OCI-LY1 (cell line): ENCODE data around the gene PRDM15.

Experiments used
- H2AFZ ChIP-seq: fragments of 200-600 bp; sonication (generic), shearing (Covaris generic); 2 replicates; pipeline ENCODE4 v1.6.0; 2014; ENCODE audit warnings: antibody characterized with exemption, mild to moderate bottlenecking, low read length
- H3F3A ChIP-seq: fragments of 200-600 bp; sonication (generic), shearing (Covaris generic); 2 replicates; pipeline ENCODE4 v1.6.0; 2014; ENCODE audit warnings: mild to moderate bottlenecking, antibody characterized with exemption, low read length, moderate library complexity; ENCODE audit not compliant: insufficient read depth
- H3K27ac ChIP-seq: fragments of 200-600 bp; sonication (generic); 2 replicates; pipeline ENCODE4 v1.5.1; 2014; ENCODE audit warnings: low read length, mixed run types, mild to moderate bottlenecking, low read depth; ENCODE audit not compliant: poor library complexity, severe bottlenecking
- H3K27me3 ChIP-seq: fragments of 200-600 bp; sonication (generic); 2 replicates; pipeline ENCODE4 v1.6.0; 2014; ENCODE audit warnings: antibody characterized with exemption, mild to moderate bottlenecking, low read length, moderate library complexity; ENCODE audit not compliant: insufficient read depth
- H3K36me3 ChIP-seq: fragments of 200-600 bp; sonication (generic); 2 replicates; pipeline ENCODE4 v1.6.1; 2014; ENCODE audit warnings: mild to moderate bottlenecking, antibody characterized with exemption, low read length, moderate library complexity, mixed read lengths; ENCODE audit not compliant: insufficient read depth
- H3K4me1 ChIP-seq: fragments of 200-600 bp; sonication (generic); 2 replicates; pipeline ENCODE4 v1.5.1; 2014; ENCODE audit warnings: mild to moderate bottlenecking, low read length, moderate library complexity; ENCODE audit not compliant: insufficient read depth, severe bottlenecking
- H3K4me2 ChIP-seq: fragments of 200-600 bp; sonication (generic), shearing (Covaris generic); 2 replicates; pipeline ENCODE4 v1.6.1; 2014; ENCODE audit warnings: low read length
- H3K4me3 ChIP-seq: fragments of 200-600 bp; sonication (generic); 2 replicates; pipeline ENCODE4 v1.5.1; 2014; ENCODE audit warnings: low read length, low read depth, mild to moderate bottlenecking, mixed read lengths; ENCODE audit not compliant: poor library complexity, severe bottlenecking
- H3K79me2 ChIP-seq: fragments of 200-600 bp; shearing (Covaris generic); 2 replicates; pipeline ENCODE4 v1.6.1; 2016; ENCODE audit warnings: mixed run types, low read length, mixed read lengths; ENCODE audit not compliant: insufficient read depth
- H3K9ac ChIP-seq: fragments of 200-600 bp; sonication (generic), shearing (Covaris generic); 2 replicates; pipeline ENCODE4 v1.6.1; 2014; ENCODE audit warnings: mild to moderate bottlenecking, low read length, mixed read lengths
- H3K9me2 ChIP-seq: fragments of 200-600 bp; sonication (generic), shearing (Covaris generic); 2 replicates; pipeline ENCODE4 v1.6.1; 2014; ENCODE audit warnings: low read depth, mild to moderate bottlenecking, low read length, mixed read lengths
- H3K9me3 ChIP-seq: fragments of 200-600 bp; shearing (Covaris generic); 2 replicates; pipeline ENCODE4 v1.6.1; 2014; ENCODE audit warnings: low read length, mixed read lengths
- H4K20me1 ChIP-seq: fragments of 200-600 bp; sonication (generic), shearing (Covaris generic); 2 replicates; pipeline ENCODE4 v1.6.0; 2016; ENCODE audit warnings: mild to moderate bottlenecking, low read length; ENCODE audit not compliant: insufficient read depth
- EZH2 ChIP-seq: fragments of 200-600 bp; sonication (generic), shearing (Covaris generic); IDR thresholded peaks from 2 replicates; pipeline ENCODE4 v1.8.0; 2017; ENCODE audit warnings: borderline replicate concordance, mixed run types, mild to moderate bottlenecking, antibody characterized with exemption, low read length, moderate library complexity, mixed read lengths
- TF ChIP-seq, protein P1 (sequence below): fragments of 200-600 bp; sonication (generic), shearing (Covaris generic); IDR thresholded peaks from 2 replicates; pipeline ENCODE4 v1.5.1; 2017; ENCODE audit warnings: mild to moderate bottlenecking, antibody characterized with exemption, low read length, moderate library complexity, mixed read lengths

PRDM15 gene

DNA sequence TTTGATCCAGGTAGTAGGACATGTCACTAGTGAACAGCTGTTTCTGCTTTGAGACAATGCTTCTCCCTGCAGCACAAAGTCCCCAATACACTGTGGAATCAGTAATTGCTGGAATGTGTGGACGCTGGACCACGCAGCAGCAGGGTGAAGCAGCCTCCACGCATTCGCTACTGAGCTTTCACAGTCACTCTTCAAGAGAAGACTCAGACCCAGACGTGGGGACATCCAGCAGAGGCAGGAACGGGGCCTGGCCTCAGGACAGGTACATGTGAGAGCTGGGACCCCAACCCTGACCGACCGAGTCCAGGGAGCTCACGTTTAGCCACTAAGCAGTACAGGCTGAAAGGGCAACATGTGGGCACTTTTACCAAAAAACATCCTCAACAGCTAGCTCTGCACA is 34.1 kb upstream of the PRDM15 start:
- Histone ChIP-seq H3K4me1 (no peaks in the 10 kb centered on the region), H3K79me2 (no peaks in the 10 kb centered on the region), H3F3A (no peaks in the 10 kb centered on the region), H3K9ac (no peak overlapping the region), H4K20me1 (no peaks in the 10 kb centered on the region), H3K27me3 (no peaks in the 10 kb centered on the region), H3K4me3 (no peak overlapping the region), H3K9me3 (no peaks in the 10 kb centered on the region), H3K27ac (no peak overlapping the region), H3K36me3 (no peaks in the 10 kb centered on the region; the same call in 1 of the 2 replicates), H3K9me2 (no peaks in the 10 kb centered on the region), H3K4me2 (no peak overlapping the region), H2AFZ (no peak overlapping the region)
- TF ChIP-seq, protein P1, sequence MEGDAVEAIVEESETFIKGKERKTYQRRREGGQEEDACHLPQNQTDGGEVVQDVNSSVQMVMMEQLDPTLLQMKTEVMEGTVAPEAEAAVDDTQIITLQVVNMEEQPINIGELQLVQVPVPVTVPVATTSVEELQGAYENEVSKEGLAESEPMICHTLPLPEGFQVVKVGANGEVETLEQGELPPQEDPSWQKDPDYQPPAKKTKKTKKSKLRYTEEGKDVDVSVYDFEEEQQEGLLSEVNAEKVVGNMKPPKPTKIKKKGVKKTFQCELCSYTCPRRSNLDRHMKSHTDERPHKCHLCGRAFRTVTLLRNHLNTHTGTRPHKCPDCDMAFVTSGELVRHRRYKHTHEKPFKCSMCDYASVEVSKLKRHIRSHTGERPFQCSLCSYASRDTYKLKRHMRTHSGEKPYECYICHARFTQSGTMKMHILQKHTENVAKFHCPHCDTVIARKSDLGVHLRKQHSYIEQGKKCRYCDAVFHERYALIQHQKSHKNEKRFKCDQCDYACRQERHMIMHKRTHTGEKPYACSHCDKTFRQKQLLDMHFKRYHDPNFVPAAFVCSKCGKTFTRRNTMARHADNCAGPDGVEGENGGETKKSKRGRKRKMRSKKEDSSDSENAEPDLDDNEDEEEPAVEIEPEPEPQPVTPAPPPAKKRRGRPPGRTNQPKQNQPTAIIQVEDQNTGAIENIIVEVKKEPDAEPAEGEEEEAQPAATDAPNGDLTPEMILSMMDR = no peak
- TF ChIP-seq EZH2 = no peak

DNA sequence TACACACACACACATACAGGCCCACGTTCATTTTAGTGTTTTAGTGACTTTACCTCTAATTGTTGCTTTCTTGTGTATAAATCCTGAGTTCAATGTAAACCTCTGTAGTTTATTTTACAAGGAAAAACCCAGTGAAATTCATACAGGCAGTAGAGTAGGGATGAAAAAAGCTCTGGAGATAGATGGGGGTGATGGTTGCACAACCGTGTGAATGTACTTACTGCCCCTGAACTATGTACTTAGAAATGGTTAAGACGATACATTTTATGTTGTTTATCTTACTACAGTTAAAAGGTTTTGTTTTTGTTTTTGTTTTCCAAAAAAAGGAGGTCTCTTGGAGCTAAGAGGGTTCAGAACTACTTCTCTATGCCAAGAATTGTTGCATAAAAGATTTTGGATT is 29.7 kb upstream of the PRDM15 start:
- H3K9me2 ChIP-seq = no peaks in the 10 kb centered on the region
- H4K20me1 ChIP-seq = no peaks in the 10 kb centered on the region
- no peak overlapping the region for H3K27ac ChIP-seq
- TF ChIP-seq EZH2 = no peak
- TF ChIP-seq, protein P1 = no peak
- no peak overlapping the region for H3K4me2 ChIP-seq
- H2AFZ ChIP-seq = no peak overlapping the region
- no peaks in the 10 kb centered on the region for H3F3A ChIP-seq
- H3K79me2 ChIP-seq = no peaks in the 10 kb centered on the region
- no peaks in the 10 kb centered on the region for H3K27me3 ChIP-seq
- H3K4me1 ChIP-seq = no peaks in the 10 kb centered on the region
- H3K36me3 ChIP-seq = no peaks in the 10 kb centered on the region
- H3K9ac ChIP-seq = no peak overlapping the region
- no peaks in the 10 kb centered on the region for H3K9me3 ChIP-seq
- no peak overlapping the region for H3K4me3 ChIP-seq

DNA sequence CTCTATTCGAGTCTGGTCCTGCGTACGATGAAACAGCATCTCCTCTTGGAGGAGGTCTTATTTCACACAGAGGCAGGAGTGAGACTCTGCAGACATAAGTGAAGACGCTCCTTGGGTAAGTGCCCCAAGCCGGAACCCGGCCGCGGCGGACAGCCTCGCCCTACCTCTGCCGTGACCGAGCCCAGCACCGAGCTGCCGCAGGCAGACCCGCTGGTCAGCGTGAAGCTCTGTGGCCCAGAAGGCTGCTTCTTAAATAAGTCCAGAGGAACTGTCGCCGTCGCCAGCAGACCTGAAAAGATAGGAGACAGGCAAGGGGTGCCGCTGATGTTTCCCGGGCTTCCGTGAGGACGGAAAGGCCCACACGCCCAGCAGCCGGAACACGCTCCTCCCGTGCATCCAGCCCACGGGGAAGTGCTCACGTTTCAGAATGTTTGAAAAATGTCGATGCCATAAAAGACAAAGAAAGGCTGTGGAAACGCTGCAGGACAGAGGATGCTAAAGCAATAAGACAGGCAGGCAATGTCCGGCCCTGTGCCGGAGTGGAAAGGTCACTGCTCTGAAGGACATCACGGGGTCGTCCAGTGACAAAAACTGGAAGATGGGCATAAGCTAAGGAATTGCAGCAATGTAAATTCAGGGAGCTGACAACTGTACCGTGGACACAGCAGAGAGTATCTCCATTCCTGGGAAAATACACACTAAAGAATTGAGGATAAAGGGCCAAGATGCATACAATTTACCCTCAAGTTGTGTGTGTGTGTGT is 28.5 kb upstream of the PRDM15 start:
- no peaks in the 10 kb centered on the region for H3K9me3 ChIP-seq
- H3K36me3 ChIP-seq = no peaks in the 10 kb centered on the region
- no peaks in the 10 kb centered on the region for H3K9me2 ChIP-seq
- no peak overlapping the region for H3K4me3 ChIP-seq
- no peak overlapping the region for H3K9ac ChIP-seq
- no peaks in the 10 kb centered on the region for H3K4me1 ChIP-seq
- TF ChIP-seq, protein P1 = no peak
- TF ChIP-seq EZH2 = no peak
- no peak overlapping the region for H2AFZ ChIP-seq
- no peak overlapping the region for H3K27ac ChIP-seq
- no peak overlapping the region for H3K4me2 ChIP-seq
- no peaks in the 10 kb centered on the region for H3F3A ChIP-seq
- no peaks in the 10 kb centered on the region for H4K20me1 ChIP-seq
- no peaks in the 10 kb centered on the region for H3K79me2 ChIP-seq
- 0 out of 2 replicates have a peak, but pooled peaks cover 7% of the 10 kb centered on the region for H3K27me3 ChIP-seq
